WERI-Rb-1 (cell line): ENCODE results near the gene CARF.

Experiments used
- DNase-seq: peaks from one replicate; pipeline ENCODE4 v3.0.0-alpha.2; 2020
- H3K27ac ChIP-seq: fragments of 250-450 bp; sonication (Bioruptor Pico); 2 replicates; pipeline ENCODE4 v1.5.1; 2020; ENCODE audit warnings: mild to moderate bottlenecking, moderate library complexity
- H3K27me3 ChIP-seq: fragments of 250-450 bp; sonication (Bioruptor Pico); 2 replicates; pipeline ENCODE4 v1.5.1; 2021; ENCODE audit warnings: mild to moderate bottlenecking, low read depth, moderate library complexity; ENCODE audit not compliant: insufficient read depth, severe bottlenecking
- H3K36me3 ChIP-seq: fragments of 250-450 bp; sonication (Bioruptor Pico); 2 replicates; pipeline ENCODE4 v1.5.1; 2020; ENCODE audit warnings: mild to moderate bottlenecking, moderate library complexity
- H3K4me3 ChIP-seq: 2 replicates; pipeline ENCODE4 v1.5.1; 2011; ENCODE audit warnings: low read depth, mild to moderate bottlenecking, control low read depth, low read length
- H3K9me3 ChIP-seq: fragments of 250-450 bp; sonication (Bioruptor Pico); 2 replicates; pipeline ENCODE4 v1.5.1; 2021; ENCODE audit warnings: mild to moderate bottlenecking, moderate library complexity; ENCODE audit not compliant: severe bottlenecking
- TF ChIP-seq, protein P1 (sequence below): IDR thresholded peaks from 2 replicates; pipeline ENCODE4 v1.5.1; 2011; ENCODE audit warnings: low read depth, mild to moderate bottlenecking, control low read depth, inconsistent platforms, low read length

CARF gene

GRCh38 chr2:202933958-202934357, 21.9 kb downstream of the CARF start:
- no peak overlapping the region for H3K27ac ChIP-seq
- no peak overlapping the region for H3K4me3 ChIP-seq
- no peaks in the 10 kb centered on the region for H3K9me3 ChIP-seq
- DNase-seq: no peak
- TF ChIP-seq, protein P1, sequence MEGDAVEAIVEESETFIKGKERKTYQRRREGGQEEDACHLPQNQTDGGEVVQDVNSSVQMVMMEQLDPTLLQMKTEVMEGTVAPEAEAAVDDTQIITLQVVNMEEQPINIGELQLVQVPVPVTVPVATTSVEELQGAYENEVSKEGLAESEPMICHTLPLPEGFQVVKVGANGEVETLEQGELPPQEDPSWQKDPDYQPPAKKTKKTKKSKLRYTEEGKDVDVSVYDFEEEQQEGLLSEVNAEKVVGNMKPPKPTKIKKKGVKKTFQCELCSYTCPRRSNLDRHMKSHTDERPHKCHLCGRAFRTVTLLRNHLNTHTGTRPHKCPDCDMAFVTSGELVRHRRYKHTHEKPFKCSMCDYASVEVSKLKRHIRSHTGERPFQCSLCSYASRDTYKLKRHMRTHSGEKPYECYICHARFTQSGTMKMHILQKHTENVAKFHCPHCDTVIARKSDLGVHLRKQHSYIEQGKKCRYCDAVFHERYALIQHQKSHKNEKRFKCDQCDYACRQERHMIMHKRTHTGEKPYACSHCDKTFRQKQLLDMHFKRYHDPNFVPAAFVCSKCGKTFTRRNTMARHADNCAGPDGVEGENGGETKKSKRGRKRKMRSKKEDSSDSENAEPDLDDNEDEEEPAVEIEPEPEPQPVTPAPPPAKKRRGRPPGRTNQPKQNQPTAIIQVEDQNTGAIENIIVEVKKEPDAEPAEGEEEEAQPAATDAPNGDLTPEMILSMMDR: no peak
- H3K27me3 ChIP-seq: no peaks in the 10 kb centered on the region
- H3K36me3 ChIP-seq: no peaks in the 10 kb centered on the region

- Histone ChIP-seq H3K9me3 (no peaks in the 10 kb centered on the region), H3K36me3 (no peaks in the 10 kb centered on the region), H3K27me3 (no peaks in the 10 kb centered on the region), H3K27ac (no peak overlapping the region), H3K4me3 (no peak overlapping the region)
- DNase-seq: no peak
- TF ChIP-seq, protein P1: no peak
These were observed 22.4 kb downstream of the CARF start for GRCh38 chr2:202934456-202934855.

DNA sequence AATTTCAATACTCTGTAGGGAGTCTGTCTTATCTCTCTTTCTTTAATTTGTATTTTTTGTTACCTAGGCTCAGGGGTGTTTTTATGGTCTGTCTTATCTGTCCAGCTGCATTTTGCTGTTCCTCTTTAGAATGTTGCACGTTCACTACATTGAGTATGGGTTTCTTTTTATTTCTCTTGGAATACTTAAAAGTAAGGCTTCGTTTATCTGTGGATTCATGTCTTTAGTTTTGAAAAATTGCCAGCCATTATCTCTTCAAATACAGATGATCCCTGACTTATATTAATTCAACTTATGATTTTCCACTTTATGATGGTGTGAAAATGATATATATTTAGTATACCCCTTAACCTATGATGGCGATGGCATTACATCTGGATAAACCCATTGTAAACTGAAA, 26.9 kb downstream of the CARF start:
- DNase-seq: no peak
- Histone ChIP-seq H3K36me3 (no peaks in the 10 kb centered on the region), H3K27me3 (no peaks in the 10 kb centered on the region), H3K4me3 (no peak overlapping the region), H3K27ac (no peak overlapping the region), H3K9me3 (no peaks in the 10 kb centered on the region)
- TF ChIP-seq, protein P1: no peak

GRCh38 chr2:202941771-202942170, 29.7 kb downstream of the CARF start:
- no peak for DNase-seq
- Histone ChIP-seq H3K27me3 (no peaks in the 10 kb centered on the region), H3K4me3 (no peak overlapping the region), H3K9me3 (no peaks in the 10 kb centered on the region), H3K36me3 (no peaks in the 10 kb centered on the region), H3K27ac (no peak overlapping the region)
- TF ChIP-seq, protein P1: no peak

DNA sequence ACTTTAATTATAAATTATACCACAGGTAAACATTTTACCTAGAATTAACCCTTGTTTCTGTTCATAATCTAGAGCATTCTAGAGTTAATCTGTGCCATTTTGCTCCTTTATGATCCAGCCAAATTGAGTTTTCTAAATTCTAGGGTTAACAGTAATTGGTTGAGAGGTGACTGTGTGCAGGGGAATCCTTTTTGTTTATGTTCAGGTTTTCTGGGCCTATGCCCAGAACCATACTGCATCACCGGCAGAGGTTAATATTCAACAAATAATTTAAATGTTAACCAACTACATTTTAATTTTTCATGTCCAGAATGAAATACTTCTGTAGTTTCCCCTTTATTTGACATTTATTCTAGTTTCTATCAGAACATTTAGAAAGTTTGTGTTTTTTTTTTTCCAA, 32.3 kb downstream of the CARF start:
- Histone ChIP-seq H3K36me3 (no peaks in the 10 kb centered on the region), H3K27ac (no peak overlapping the region)
- no peak for DNase-seq

DNA sequence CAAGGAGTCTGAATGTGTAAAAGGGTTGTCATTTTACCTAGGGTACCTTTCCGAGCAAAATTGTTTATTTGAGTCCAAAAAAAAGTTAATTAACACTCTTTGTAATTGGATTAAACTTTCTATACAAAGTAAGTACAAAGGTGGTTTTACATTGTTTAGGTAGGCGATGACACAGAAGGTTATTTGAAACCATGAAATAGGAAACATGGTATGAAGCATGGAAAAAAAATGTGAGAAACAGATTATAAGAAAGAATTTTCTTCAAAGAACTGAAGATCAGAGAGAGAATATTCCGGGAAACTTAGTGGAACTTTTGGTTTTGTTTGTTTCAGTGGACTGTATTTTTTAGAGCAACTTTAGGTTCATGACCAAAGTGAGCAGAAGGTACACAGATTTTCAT, 32.7 kb downstream of the CARF start:
- H3K27ac ChIP-seq: no peak overlapping the region
- DNase-seq: no peak

More for the DNA sequence above, 32.3 kb downstream of the CARF start:
- TF ChIP-seq, protein P1: no peak
- no peaks in the 10 kb centered on the region for H3K27me3 ChIP-seq
- H3K9me3 ChIP-seq: no peaks in the 10 kb centered on the region
- H3K4me3 ChIP-seq: no peak overlapping the region

More for the DNA sequence above, 32.7 kb downstream of the CARF start:
- no peak overlapping the region for H3K4me3 ChIP-seq
- H3K9me3 ChIP-seq: no peaks in the 10 kb centered on the region
- TF ChIP-seq, protein P1: no peak
- H3K27me3 ChIP-seq: no peaks in the 10 kb centered on the region
- H3K36me3 ChIP-seq: no peaks in the 10 kb centered on the region
